MCF 10A (cell line): ENCODE measurements around the gene EIPR1. TPM values are rescaled to one million over a fixed set of nuclear protein-coding genes. Genes with fewer than 3 reads are reported as not detected.

Experiments
- BruUV-seq: library from RNA; stranded (reverse); fragments of 400-500 nt; replicated peaks from 2 replicates; lab custom pipeline; 2021; lab: Mats Ljungman, UMichigan
- CTCF ChIA-PET: fragments of 300-600 bp; sonication (Branson Sonifier 250); formaldehyde crosslinking; extraction: SDS; loops from one replicate; lab custom pipeline; 2021; ENCODE audit warnings: antibody characterized with exemption, inconsistent platforms; lab: Yijun Ruan, JAX
- POLR2A ChIA-PET: fragments of 300-600, 350-650 bp; sonication (Branson Sonifier 250); formaldehyde crosslinking; extraction: SDS; loops from one replicate; lab custom pipeline; 2020; ENCODE audit warnings: antibody characterized with exemption, inconsistent platforms; lab: Yijun Ruan, JAX
- DNase-seq: peaks from one replicate; pipeline ENCODE4 v3.0.0-alpha.2; 2018; ENCODE audit not compliant: unreplicated experiment
- H3K27ac Mint-ChIP-seq: one replicate; pipeline ENCODE4 v1.8.0; 2022; ENCODE audit warnings: mild to moderate bottlenecking, low read depth, mixed read lengths; ENCODE audit not compliant: unreplicated experiment
- H3K27me3 Mint-ChIP-seq: one replicate; pipeline ENCODE4 v1.8.0; 2022; ENCODE audit warnings: mixed read lengths; ENCODE audit not compliant: insufficient read depth, unreplicated experiment
- H3K36me3 Mint-ChIP-seq: one replicate; pipeline ENCODE4 v1.8.0; 2022; ENCODE audit warnings: mild to moderate bottlenecking, moderate library complexity, mixed read lengths; ENCODE audit not compliant: insufficient read depth, unreplicated experiment
- H3K4me1 Mint-ChIP-seq: one replicate; pipeline ENCODE4 v1.8.0; 2022; ENCODE audit warnings: mixed read lengths; ENCODE audit not compliant: insufficient read depth, unreplicated experiment
- H3K4me3 Mint-ChIP-seq: one replicate; pipeline ENCODE4 v1.8.0; 2022; ENCODE audit warnings: mild to moderate bottlenecking, moderate library complexity, mixed read lengths; ENCODE audit not compliant: unreplicated experiment
- H3K9me3 Mint-ChIP-seq: one replicate; pipeline ENCODE4 v1.8.0; 2022; ENCODE audit warnings: mixed read lengths; ENCODE audit not compliant: unreplicated experiment
- CTCF ChIP-seq: fragments of 200-600 bp; IDR thresholded peaks from one replicate; pipeline ENCODE4 v1.8.0; 2022; ENCODE audit warnings: antibody characterized with exemption, mild to moderate bottlenecking; ENCODE audit not compliant: unreplicated experiment
- intact Hi-C: fragments of 100-400 bp; cut with micrococcal nuclease; formaldehyde crosslinking; loops from 2 replicates; pipeline ENCODE4 v1.14.1; 2022
- total RNA-seq: library from RNA; stranded (reverse); gene quantifications from 2 replicates; pipeline ENCODE4 v1.2.3, GENCODE V29; 2022

Gene EIPR1
- total RNA-seq, 1 experiment from 2014 or later: 49.0 TPM

GRCh38 chr2:3303583-3304406, 73.8 kb downstream of the EIPR1 start:
- Mint-ChIP-seq H3K4me3 (no peak overlapping the region), H3K27ac (no peak overlapping the region), H3K4me1 (no peaks in the 10 kb centered on the region), H3K9me3 (no peaks in the 10 kb centered on the region), H3K27me3 (no peaks in the 10 kb centered on the region), H3K36me3 (peaks cover 4% of the 10 kb centered on the region)
- BruUV-seq: no TSS peak
- POLR2A ChIA-PET: no interaction called here
- intact Hi-C loops: loop anchor here (5.0 to 10.0 kb wide), 2 partner anchors 226 to 1449 kb away; no protein-coding TSS in a partner anchor
- peak; percentile 77 for DNase-seq
- peak; percentile 88 for TF ChIP-seq CTCF
- CTCF ChIA-PET: interaction anchor here (0.6 to 1.8 kb wide), 6 partner anchors 31 to 1073 kb away, joined by 3 to 5 read pairs (median 4); no protein-coding TSS in a partner anchor

GRCh38 chr2:3302751-3303582, 74.7 kb downstream of the EIPR1 start:
- Mint-ChIP-seq H3K9me3 (no peaks in the 10 kb centered on the region), H3K36me3 (peaks cover 4% of the 10 kb centered on the region), H3K27ac (no peak overlapping the region), H3K4me1 (no peaks in the 10 kb centered on the region), H3K4me3 (no peak overlapping the region), H3K27me3 (no peaks in the 10 kb centered on the region)
- POLR2A ChIA-PET: no interaction called here
- TF ChIP-seq CTCF: no peak
- intact Hi-C loops: loop anchor here (5.0 to 10.0 kb wide), 2 partner anchors 226 to 1448 kb away; no protein-coding TSS in a partner anchor
- CTCF ChIA-PET: interaction anchor here (0.6 to 1.8 kb wide), 10 partner anchors 9 to 1072 kb away, joined by 3 to 5 read pairs (median 3); no protein-coding TSS in a partner anchor
- no peak for DNase-seq
- no TSS peak for BruUV-seq

- H3K4me3 Mint-ChIP-seq: no peak overlapping the region
- intact Hi-C loops: loop anchor here (5.0 to 10.0 kb wide), 2 partner anchors 225 to 1448 kb away; no protein-coding TSS in a partner anchor
- no TSS peak for BruUV-seq
- no peaks in the 10 kb centered on the region for H3K9me3 Mint-ChIP-seq
- POLR2A ChIA-PET: no interaction called here
- no peak overlapping the region for H3K27ac Mint-ChIP-seq
- no peak for DNase-seq
- H3K27me3 Mint-ChIP-seq: no peaks in the 10 kb centered on the region
- no peaks in the 10 kb centered on the region for H3K4me1 Mint-ChIP-seq
- peaks cover 4% of the 10 kb centered on the region for H3K36me3 Mint-ChIP-seq
- no peak for TF ChIP-seq CTCF
- CTCF ChIA-PET: interaction anchor here (0.6 to 1.8 kb wide), 6 partner anchors 9 to 457 kb away, joined by 3 to 5 read pairs (median 3); no protein-coding TSS in a partner anchor
Measured at GRCh38 chr2:3302421-3302750, 75.2 kb downstream of the EIPR1 start.

GRCh38 chr2:3301001-3301400, 76.6 kb downstream of the EIPR1 start:
- Mint-ChIP-seq H3K27me3 (no peaks in the 10 kb centered on the region), H3K36me3 (peaks cover 4% of the 10 kb centered on the region), H3K27ac (no peak overlapping the region), H3K4me3 (no peak overlapping the region), H3K9me3 (no peaks in the 10 kb centered on the region), H3K4me1 (no peaks in the 10 kb centered on the region)
- POLR2A ChIA-PET: no interaction called here
- intact Hi-C loops: loop anchor here (5.0 to 10.0 kb wide), 2 partner anchors 224 to 1446 kb away; no protein-coding TSS in a partner anchor
- DNase-seq: no peak
- CTCF ChIA-PET: no interaction called here
- no TSS peak for BruUV-seq
- no peak for TF ChIP-seq CTCF
